Coronary artery (tissue), 2 donors: ENCODE measurements around the gene BRD9.

Experiments used
- DNase-seq: peaks from one replicate; pipeline ENCODE4 v3.0.0-alpha.2; 2017; ENCODE audit warnings: low spot score
- H3K27ac ChIP-seq, 2 donors: fragments of 200-600 bp; sonication (generic); one replicate each; pipeline ENCODE4 v1.5.1; 2016 to 2019
- H3K4me3 ChIP-seq: fragments of 200-600 bp; sonication (generic); 2 replicates; pipeline ENCODE4 v1.5.1; 2016; ENCODE audit warnings: mild to moderate bottlenecking, moderate library complexity
- TF ChIP-seq, protein P1 (sequence below): fragments of 200-600 bp; sonication (generic); IDR thresholded peaks from one replicate; pipeline ENCODE4 v1.5.1; 2019; ENCODE audit warnings: antibody characterized with exemption

BRD9 gene

DNA sequence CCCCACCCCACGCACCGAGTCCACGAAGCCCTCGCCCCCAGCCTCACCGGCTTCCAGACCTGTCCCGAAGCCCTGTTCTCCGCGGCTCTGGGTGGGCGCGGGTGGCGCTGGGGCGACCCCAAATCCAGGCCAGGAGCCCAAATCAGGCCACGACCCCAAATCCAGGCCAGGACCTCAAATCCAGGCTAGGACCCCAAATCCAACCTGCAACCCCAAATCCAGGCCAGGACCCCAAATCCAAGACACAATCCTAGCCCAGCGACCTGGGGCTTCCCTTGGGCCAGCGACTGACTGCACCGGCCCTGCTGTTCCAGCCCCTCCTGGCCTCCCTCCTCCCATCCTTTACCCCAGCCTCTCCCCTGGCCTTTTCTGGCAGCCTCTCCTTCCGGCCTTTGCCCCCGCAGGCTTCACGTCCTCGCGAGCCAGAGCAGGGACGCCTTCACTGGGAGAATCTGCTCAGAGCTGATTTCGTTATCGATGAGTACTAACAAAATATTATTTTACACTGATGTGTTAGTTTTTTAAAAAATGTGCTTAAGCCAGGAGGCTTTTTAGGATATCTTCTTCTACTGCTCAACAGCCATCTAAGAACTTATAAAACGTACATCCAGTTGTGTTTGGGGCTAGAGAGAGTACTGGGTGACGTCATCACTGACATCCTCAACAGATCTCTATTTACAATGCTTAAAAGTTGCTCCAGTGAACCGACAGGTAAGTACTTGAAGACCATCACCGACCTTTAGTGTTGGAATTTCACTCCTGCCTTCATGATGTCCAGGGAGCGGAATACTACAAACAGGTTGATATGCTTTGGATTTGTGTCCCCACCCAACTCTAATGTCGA, 34.8 kb upstream of the BRD9 start:
- Histone ChIP-seq H3K27ac (no peak overlapping the region), H3K4me3 (peak overlapping the region; percentile 58)
- DNase-seq: no peak
- TF ChIP-seq, protein P1, sequence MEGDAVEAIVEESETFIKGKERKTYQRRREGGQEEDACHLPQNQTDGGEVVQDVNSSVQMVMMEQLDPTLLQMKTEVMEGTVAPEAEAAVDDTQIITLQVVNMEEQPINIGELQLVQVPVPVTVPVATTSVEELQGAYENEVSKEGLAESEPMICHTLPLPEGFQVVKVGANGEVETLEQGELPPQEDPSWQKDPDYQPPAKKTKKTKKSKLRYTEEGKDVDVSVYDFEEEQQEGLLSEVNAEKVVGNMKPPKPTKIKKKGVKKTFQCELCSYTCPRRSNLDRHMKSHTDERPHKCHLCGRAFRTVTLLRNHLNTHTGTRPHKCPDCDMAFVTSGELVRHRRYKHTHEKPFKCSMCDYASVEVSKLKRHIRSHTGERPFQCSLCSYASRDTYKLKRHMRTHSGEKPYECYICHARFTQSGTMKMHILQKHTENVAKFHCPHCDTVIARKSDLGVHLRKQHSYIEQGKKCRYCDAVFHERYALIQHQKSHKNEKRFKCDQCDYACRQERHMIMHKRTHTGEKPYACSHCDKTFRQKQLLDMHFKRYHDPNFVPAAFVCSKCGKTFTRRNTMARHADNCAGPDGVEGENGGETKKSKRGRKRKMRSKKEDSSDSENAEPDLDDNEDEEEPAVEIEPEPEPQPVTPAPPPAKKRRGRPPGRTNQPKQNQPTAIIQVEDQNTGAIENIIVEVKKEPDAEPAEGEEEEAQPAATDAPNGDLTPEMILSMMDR: no peak

DNA sequence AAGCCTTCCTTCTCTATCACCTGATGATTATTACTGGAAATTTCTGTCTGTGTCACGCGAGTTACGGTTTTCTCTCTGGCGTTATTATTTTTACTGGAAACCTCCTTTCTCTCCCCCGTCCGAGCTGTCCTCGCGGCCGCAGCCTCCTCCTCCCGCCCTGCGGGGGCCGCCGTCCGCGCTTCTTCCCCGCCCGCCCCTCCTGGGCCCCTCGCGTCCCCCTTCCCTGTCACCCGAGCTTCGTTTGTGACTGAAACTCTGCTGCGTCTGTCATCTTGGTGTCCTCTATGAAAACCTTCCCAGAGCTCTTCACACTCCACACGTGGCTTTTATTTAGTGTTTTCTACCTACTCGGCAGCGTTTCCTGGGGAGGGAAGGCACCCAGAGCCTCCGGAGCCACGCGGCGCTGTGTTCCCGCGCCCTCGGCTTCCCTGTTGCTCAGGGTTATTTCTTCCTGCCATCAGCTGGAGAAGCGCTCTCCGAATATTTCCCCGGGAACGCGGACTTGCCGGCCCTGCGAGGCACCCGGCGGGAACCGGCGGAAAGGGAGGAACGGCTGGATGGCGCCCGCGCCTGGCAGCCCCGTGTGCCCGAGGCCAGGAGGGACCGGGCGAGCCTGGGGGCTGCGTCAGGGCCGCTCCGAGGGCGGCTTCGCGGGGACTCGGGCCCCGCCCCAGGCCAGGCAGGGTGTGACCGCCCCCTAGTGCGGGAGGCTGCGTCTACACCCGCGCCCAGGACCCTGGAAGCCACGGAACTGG, 34.0 kb upstream of the BRD9 start:
- H3K27ac ChIP-seq: no peak overlapping the region
- H3K4me3 ChIP-seq: peak overlapping the region; percentile 58
- peak; percentile 67 for DNase-seq
- TF ChIP-seq, protein P1: no peak

DNA sequence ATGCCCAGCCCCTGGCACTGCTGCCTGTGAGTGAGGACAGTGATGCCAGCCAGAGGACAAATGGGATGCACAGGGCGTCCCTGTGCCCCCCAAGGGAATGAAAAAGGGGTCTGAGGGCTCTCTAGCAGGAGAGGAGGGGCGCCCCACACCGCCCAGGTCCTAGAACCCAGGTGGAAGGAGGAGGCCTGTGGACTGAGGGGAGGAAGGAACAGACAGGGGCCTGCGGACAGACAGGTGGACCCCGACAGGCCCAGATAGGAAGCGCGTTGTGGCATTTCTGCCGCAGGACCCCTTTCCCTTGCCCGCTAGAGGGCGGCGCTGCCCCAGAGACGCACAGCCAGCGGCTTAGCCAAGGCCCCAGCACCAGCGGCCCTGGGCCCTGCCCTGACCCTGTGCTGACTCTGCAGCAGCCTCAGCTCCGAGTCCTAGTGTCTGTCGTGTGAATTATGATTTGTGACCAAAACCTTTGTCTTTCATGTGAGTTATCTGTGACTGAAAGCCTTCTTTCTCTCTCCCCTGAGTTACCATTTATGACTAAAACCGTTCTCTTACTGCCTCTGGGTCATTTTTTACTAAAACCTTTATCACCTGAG, 30.8 kb upstream of the BRD9 start:
- Histone ChIP-seq H3K4me3 (no peak overlapping the region), H3K27ac (no peak overlapping the region)
- DNase-seq: peak; percentile 76
- TF ChIP-seq, protein P1: peak; percentile 28

DNA sequence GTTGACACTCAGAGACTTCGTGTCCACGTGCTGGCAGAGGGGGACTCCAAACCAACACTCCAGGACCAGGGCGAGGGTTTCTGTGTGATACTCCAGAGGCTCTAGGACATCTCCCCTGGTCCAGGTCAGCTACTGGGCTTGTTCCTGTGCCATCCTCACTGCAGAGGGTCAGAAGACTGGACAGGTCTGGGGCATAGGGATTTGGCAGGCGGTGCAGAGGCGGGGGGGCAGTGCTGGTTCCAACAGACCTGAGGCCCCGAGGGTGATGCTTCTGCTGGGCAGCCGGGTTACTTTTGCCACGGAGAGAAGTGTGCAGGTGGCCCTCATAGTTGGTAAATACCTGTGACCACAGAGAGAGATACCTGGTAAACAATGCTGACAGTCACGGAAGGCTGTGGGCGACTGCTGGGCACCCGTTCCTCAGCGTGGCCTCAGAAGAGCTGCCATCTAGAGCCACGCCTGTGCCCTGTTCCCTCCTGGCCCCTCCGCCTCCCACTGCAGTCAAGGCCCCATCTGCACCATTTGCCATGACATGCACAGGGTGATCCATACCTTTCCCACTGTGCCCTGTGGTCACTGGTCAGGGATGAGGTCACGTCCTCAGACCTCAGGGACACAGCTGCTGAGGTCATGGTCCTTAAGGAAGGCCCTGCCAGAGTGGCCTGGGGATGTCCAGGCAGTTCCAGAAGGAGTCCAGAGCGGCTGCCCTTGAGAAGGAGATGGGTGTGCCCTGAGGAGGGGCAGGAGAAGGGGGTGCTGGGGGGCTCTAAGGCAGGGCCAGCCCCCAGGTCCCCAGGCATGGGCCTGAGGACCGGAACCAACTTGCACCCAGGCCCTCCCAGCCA, 30.1 kb upstream of the BRD9 start:
- no peak overlapping the region for H3K27ac ChIP-seq
- DNase-seq: peak; percentile 63
- no peak overlapping the region for H3K4me3 ChIP-seq
- TF ChIP-seq, protein P1: no peak

DNA sequence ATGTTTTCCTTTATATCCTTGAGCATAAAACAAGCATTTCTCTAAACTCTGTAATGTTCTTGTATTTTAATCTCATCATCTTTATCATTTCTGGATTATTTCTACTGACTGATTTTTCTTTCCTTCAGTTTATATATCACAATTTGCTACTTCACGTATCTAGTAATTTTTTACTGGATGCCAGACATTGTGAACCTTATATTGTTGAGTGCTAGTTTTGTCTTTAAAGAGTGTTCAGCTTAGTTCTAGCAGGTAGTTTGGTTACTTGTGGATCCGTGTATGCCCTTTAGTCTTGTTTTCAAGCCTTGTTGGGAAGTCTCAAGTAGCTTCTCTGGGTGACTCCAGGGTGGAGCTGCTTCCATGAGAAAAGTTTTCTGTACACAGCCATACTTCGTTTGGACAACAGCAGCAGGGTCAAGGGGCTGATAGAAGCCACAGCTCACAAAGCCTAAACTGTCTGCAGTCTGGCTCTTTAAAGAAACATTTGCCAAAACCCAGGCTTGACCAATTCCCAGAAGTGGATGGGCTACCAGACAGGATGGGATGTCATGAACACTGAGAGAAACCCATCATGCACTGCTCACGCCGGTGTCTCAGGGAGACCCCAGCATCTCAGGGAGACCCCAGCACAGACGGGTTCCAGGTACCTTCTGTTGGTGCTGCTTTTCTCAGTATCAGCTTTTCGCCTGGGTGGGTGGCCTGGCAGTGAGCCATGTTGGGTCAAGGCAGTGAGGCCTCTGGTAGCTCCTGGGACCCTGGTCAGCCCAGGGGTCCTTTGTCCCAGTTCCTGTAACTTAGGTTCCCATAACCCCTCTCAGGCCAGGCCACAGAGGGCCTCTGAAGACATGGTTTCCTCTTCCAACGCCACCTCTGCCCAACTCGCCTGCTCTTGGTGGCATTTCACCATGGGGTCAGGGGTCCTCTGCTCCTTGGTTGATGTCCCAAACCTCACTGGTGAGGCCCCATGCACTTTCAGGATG, 29.1 kb upstream of the BRD9 start:
- TF ChIP-seq, protein P1: no peak
- Histone ChIP-seq H3K27ac (no peak overlapping the region), H3K4me3 (no peak overlapping the region)
- DNase-seq: no peak
